Effector memory CD8-positive, alpha-beta T cell (primary cell): ENCODE measurements around the gene APEX1.

ENCODE experiments used
- ATAC-seq: fragments of 150-1000 bp; cut with Tn5 transposase; replicated peaks from 2 replicates; pipeline ENCODE4 v1.10.0; 2021; ENCODE audit warnings: mild to moderate bottlenecking, moderate library complexity
- DNase-seq, 3 experiments: peaks; one replicate each; pipeline ENCODE4 v3.0.0; 2021
- H3K27ac Mint-ChIP-seq, 2 donors: one replicate each; pipeline ENCODE4 v1.8.0; 2022; ENCODE audit warnings: mild to moderate bottlenecking in 2 of 2, mixed read lengths in 2 of 2, moderate library complexity in 2 of 2
- H3K27me3 Mint-ChIP-seq, 2 donors: one replicate each; pipeline ENCODE4 v1.8.0; 2022; ENCODE audit warnings: mixed read lengths in 2 of 2
- H3K36me3 Mint-ChIP-seq: one replicate; pipeline ENCODE4 v1.8.0; 2022; ENCODE audit warnings: mild to moderate bottlenecking, moderate library complexity, mixed read lengths; ENCODE audit not compliant: insufficient read depth
- H3K4me1 Mint-ChIP-seq, 2 donors: one replicate each; pipeline ENCODE4 v1.8.0; 2022; ENCODE audit warnings: low read depth in 2 of 2, mixed read lengths in 2 of 2
- H3K4me3 Mint-ChIP-seq, 2 donors: one replicate each; pipeline ENCODE4 v1.8.0; 2022; ENCODE audit warnings: mild to moderate bottlenecking in 2 of 2, mixed read lengths in 2 of 2, moderate library complexity in 2 of 2
- H3K9me3 Mint-ChIP-seq, 2 donors: one replicate each; pipeline ENCODE4 v1.8.0; 2022; ENCODE audit warnings: mixed read lengths in 2 of 2

The APEX1 gene

GRCh38 chr14:20470603-20470901, 15.5 kb downstream of the APEX1 start:
- ATAC-seq (no peak), DNase-seq (no peak)
- Mint-ChIP-seq H3K4me3 (peak overlapping the region; percentile 95 to 98), H3K27me3 (no peaks in the 10 kb centered on the region), H3K36me3 (peaks cover 64% of the 10 kb centered on the region), H3K4me1 (peaks cover 53 to 57% of the 10 kb centered on the region in 2 donors), H3K9me3 (no peaks in the 10 kb centered on the region), H3K27ac (peak overlapping the region; percentile 95 to 96)

GRCh38 chr14:20472536-20473169, 17.6 kb downstream of the APEX1 start:
- no peak for ATAC-seq
- H3K9me3 Mint-ChIP-seq, result no peaks in the 10 kb centered on the region

GRCh38 chr14:20476776-20477175, 21.8 kb downstream of the APEX1 start:
- no peaks in the 10 kb centered on the region for H3K27me3 Mint-ChIP-seq
- H3K36me3 Mint-ChIP-seq, result peaks cover 68% of the 10 kb centered on the region
- ATAC-seq, result no peak
- H3K4me1 Mint-ChIP-seq, result peaks cover 57 to 67% of the 10 kb centered on the region in 2 donors
- H3K27ac Mint-ChIP-seq, result peak overlapping the region; percentile 35 to 92
- no peak for DNase-seq
- H3K4me3 Mint-ChIP-seq, result peak overlapping the region; percentile 64 to 67
- peaks cover 0 to 6% of the 10 kb centered on the region in 2 donors for H3K9me3 Mint-ChIP-seq

More at GRCh38 chr14:20472536-20473169, 17.6 kb downstream of the APEX1 start:
- Mint-ChIP-seq H3K36me3 (peaks cover 84% of the 10 kb centered on the region), H3K27me3 (no peaks in the 10 kb centered on the region), H3K27ac (peak overlapping the region; percentile 73 to 80), H3K4me1 (peaks cover 65 to 77% of the 10 kb centered on the region in 2 donors), H3K4me3 (peak overlapping the region; percentile 73 to 98)
- DNase-seq, result no peak

- peaks cover 63% of the 10 kb centered on the region for H3K36me3 Mint-ChIP-seq
- H3K4me3 Mint-ChIP-seq, result peak overlapping the region; percentile 64 to 67
- H3K27me3 Mint-ChIP-seq, result no peaks in the 10 kb centered on the region
- H3K4me1 Mint-ChIP-seq, result peaks cover 51 to 67% of the 10 kb centered on the region in 2 donors
- ATAC-seq (peak; percentile 76), DNase-seq (peak; percentile 30 to 33 (median 33))
- peak overlapping the region; percentile 35 to 92 for H3K27ac Mint-ChIP-seq
- H3K9me3 Mint-ChIP-seq, result peaks cover 0 to 6% of the 10 kb centered on the region in 2 donors
Measured at GRCh38 chr14:20477211-20477876, 22.3 kb downstream of the APEX1 start.

- no peaks in the 10 kb centered on the region for H3K27me3 Mint-ChIP-seq
- peaks cover 50% of the 10 kb centered on the region for H3K36me3 Mint-ChIP-seq
- DNase-seq (no peak), ATAC-seq (no peak)
- H3K4me1 Mint-ChIP-seq, result peaks cover 44 to 63% of the 10 kb centered on the region in 2 donors
- H3K9me3 Mint-ChIP-seq, result peaks cover 0 to 6% of the 10 kb centered on the region in 2 donors
- no peak overlapping the region for H3K4me3 Mint-ChIP-seq
- H3K27ac Mint-ChIP-seq, result peak overlapping the region; percentile 35 to 86
Measured at GRCh38 chr14:20478894-20479293, 23.9 kb downstream of the APEX1 start.

- Mint-ChIP-seq H3K4me1 (peaks cover 36 to 49% of the 10 kb centered on the region in 2 donors), H3K9me3 (peaks cover 0 to 6% of the 10 kb centered on the region in 2 donors), H3K27me3 (no peaks in the 10 kb centered on the region), H3K36me3 (peaks cover 19% of the 10 kb centered on the region), H3K27ac (peak overlapping the region; percentile 36 to 62), H3K4me3 (no peak overlapping the region)
- no peak for ATAC-seq
- DNase-seq, result no peak
Measured at GRCh38 chr14:20482382-20482781, 27.4 kb downstream of the APEX1 start.

- no peak for DNase-seq
- H3K9me3 Mint-ChIP-seq, result no peaks in the 10 kb centered on the region
- no peak overlapping the region for H3K27ac Mint-ChIP-seq
- peaks cover 40 to 58% of the 10 kb centered on the region in 2 donors for H3K4me1 Mint-ChIP-seq
- H3K27me3 Mint-ChIP-seq, result no peaks in the 10 kb centered on the region
- ATAC-seq, result no peak
- no peak overlapping the region for H3K4me3 Mint-ChIP-seq
- H3K36me3 Mint-ChIP-seq, result peaks cover 5% of the 10 kb centered on the region
Measured at GRCh38 chr14:20485900-20486299, 30.9 kb downstream of the APEX1 start.

GRCh38 chr14:20486684-20487395, 31.8 kb downstream of the APEX1 start:
- peaks cover 46 to 66% of the 10 kb centered on the region in 2 donors for H3K4me1 Mint-ChIP-seq
- peak overlapping the region; percentile 11 to 64 for H3K4me3 Mint-ChIP-seq
- peak overlapping the region; percentile 0 to 73 for H3K27ac Mint-ChIP-seq
- H3K9me3 Mint-ChIP-seq, result no peaks in the 10 kb centered on the region
- no peaks in the 10 kb centered on the region for H3K27me3 Mint-ChIP-seq
- H3K36me3 Mint-ChIP-seq, result peaks cover 5% of the 10 kb centered on the region
- DNase-seq (no peak), ATAC-seq (peak; percentile 60)

GRCh38 chr14:20487396-20487725, 32.3 kb downstream of the APEX1 start:
- Mint-ChIP-seq H3K27ac (peak overlapping the region; percentile 0 to 73), H3K9me3 (no peaks in the 10 kb centered on the region), H3K27me3 (no peaks in the 10 kb centered on the region), H3K4me1 (peaks cover 46 to 60% of the 10 kb centered on the region in 2 donors), H3K36me3 (peaks cover 5% of the 10 kb centered on the region), H3K4me3 (peak overlapping the region; percentile 11 to 64)
- DNase-seq (no peak), ATAC-seq (peak; percentile 31)

- H3K4me1 Mint-ChIP-seq, result peaks cover 46 to 56% of the 10 kb centered on the region in 2 donors
- peaks cover under 1% of the 10 kb centered on the region for H3K36me3 Mint-ChIP-seq
- peak overlapping the region; percentile 54 to 61 for H3K4me3 Mint-ChIP-seq
- H3K9me3 Mint-ChIP-seq, result no peaks in the 10 kb centered on the region
- ATAC-seq (peak; percentile 56), DNase-seq (no peak)
- H3K27me3 Mint-ChIP-seq, result no peaks in the 10 kb centered on the region
- peak overlapping the region; percentile 49 to 91 for H3K27ac Mint-ChIP-seq
Measured at GRCh38 chr14:20489093-20489994, 34.3 kb downstream of the APEX1 start.

GRCh38 chr14:20490563-20490962, 35.5 kb downstream of the APEX1 start:
- peak overlapping the region; percentile 14 to 61 for H3K4me3 Mint-ChIP-seq
- no peaks in the 10 kb centered on the region for H3K27me3 Mint-ChIP-seq
- peak overlapping the region; percentile 49 to 91 for H3K27ac Mint-ChIP-seq
- no peaks in the 10 kb centered on the region for H3K9me3 Mint-ChIP-seq
- DNase-seq (no peak), ATAC-seq (no peak)
- H3K36me3 Mint-ChIP-seq, result no peaks in the 10 kb centered on the region
- H3K4me1 Mint-ChIP-seq, result peaks cover 45 to 56% of the 10 kb centered on the region in 2 donors

GRCh38 chr14:20492486-20492885, 37.5 kb downstream of the APEX1 start:
- Mint-ChIP-seq H3K4me1 (peaks cover 36 to 44% of the 10 kb centered on the region in 2 donors), H3K36me3 (no peaks in the 10 kb centered on the region), H3K4me3 (no peak overlapping the region), H3K9me3 (no peaks in the 10 kb centered on the region), H3K27ac (peak overlapping the region in 1 of 2 donors; percentile 45), H3K27me3 (no peaks in the 10 kb centered on the region)
- ATAC-seq (no peak), DNase-seq (no peak)

GRCh38 chr14:20493634-20494033, 38.6 kb downstream of the APEX1 start:
- no peaks in the 10 kb centered on the region for H3K36me3 Mint-ChIP-seq
- DNase-seq, result no peak
- ATAC-seq, result no peak
- H3K4me1 Mint-ChIP-seq, result peaks cover 30 to 34% of the 10 kb centered on the region in 2 donors
- no peaks in the 10 kb centered on the region for H3K9me3 Mint-ChIP-seq
- no peak overlapping the region for H3K27ac Mint-ChIP-seq
- no peak overlapping the region for H3K4me3 Mint-ChIP-seq
- no peaks in the 10 kb centered on the region for H3K27me3 Mint-ChIP-seq
